C4-2B (cell line): Measurements from ENCODE around the gene SRSF2.
"Not testable (repeated sequence)": the region's sequence is repeated elsewhere in the genome, so short reads cannot be mapped to it uniquely, and the experiment has no call there.

ENCODE experiments used
- H3K27ac ChIP-seq: fragments of 450-650 bp; 2 replicates; pipeline ENCODE4 v1.5.1; 2017
- CTCF ChIP-seq: fragments of 450-650 bp; conservative IDR thresholded peaks from 2 replicates; pipeline ENCODE4 v1.5.1; 2017; ENCODE audit warnings: mild to moderate bottlenecking
- ZFX ChIP-seq: fragments of 450-650 bp; IDR thresholded peaks from 2 replicates; pipeline ENCODE4 v1.6.1; 2017

SRSF2 gene

GRCh38 chr17:76757256-76757655 lies 20.1 kb upstream of the SRSF2 start:
- H3K27ac ChIP-seq: no peak overlapping the region
- no peak for TF ChIP-seq ZFX
- TF ChIP-seq CTCF: no peak

GRCh38 chr17:76755285-76755684 lies 18.2 kb upstream of the SRSF2 start:
- no peak for TF ChIP-seq ZFX
- no peak for TF ChIP-seq CTCF
- H3K27ac ChIP-seq: no peak overlapping the region

GRCh38 chr17:76753061-76753961 lies 16.2 kb upstream of the SRSF2 start:
- no peak overlapping the region for H3K27ac ChIP-seq
- TF ChIP-seq ZFX (no peak), CTCF (no peak)

GRCh38 chr17:76752006-76752405 lies 14.9 kb upstream of the SRSF2 start:
- H3K27ac ChIP-seq: no peak overlapping the region
- no peak for TF ChIP-seq CTCF
- TF ChIP-seq ZFX: no peak

- no peak overlapping the region for H3K27ac ChIP-seq
- TF ChIP-seq CTCF (no peak), ZFX (no peak)
Observed at GRCh38 chr17:76751416-76751993, 14.4 kb upstream of the SRSF2 start.

- H3K27ac ChIP-seq: no peak overlapping the region
- TF ChIP-seq ZFX (no peak), CTCF (no peak)
Observed at GRCh38 chr17:76748657-76749056, 11.5 kb upstream of the SRSF2 start.

GRCh38 chr17:76747716-76748363 lies 10.7 kb upstream of the SRSF2 start:
- no peak overlapping the region for H3K27ac ChIP-seq
- TF ChIP-seq CTCF (no peak), ZFX (no peak)

- not testable (repeated sequence) for H3K27ac ChIP-seq
Observed at GRCh38 chr17:76745785-76746184, 8.7 kb upstream of the SRSF2 start.
